NCI-H2029 treated with DMSO at 0.1 percent for 48 hours (cell line): Measurements from ENCODE around the gene PALM3.

ENCODE experiments used
- DNase-seq: peaks from one replicate; lab custom pipeline; 2025; lab: John Stamatoyannopoulos, UW

The PALM3 gene

DNA sequence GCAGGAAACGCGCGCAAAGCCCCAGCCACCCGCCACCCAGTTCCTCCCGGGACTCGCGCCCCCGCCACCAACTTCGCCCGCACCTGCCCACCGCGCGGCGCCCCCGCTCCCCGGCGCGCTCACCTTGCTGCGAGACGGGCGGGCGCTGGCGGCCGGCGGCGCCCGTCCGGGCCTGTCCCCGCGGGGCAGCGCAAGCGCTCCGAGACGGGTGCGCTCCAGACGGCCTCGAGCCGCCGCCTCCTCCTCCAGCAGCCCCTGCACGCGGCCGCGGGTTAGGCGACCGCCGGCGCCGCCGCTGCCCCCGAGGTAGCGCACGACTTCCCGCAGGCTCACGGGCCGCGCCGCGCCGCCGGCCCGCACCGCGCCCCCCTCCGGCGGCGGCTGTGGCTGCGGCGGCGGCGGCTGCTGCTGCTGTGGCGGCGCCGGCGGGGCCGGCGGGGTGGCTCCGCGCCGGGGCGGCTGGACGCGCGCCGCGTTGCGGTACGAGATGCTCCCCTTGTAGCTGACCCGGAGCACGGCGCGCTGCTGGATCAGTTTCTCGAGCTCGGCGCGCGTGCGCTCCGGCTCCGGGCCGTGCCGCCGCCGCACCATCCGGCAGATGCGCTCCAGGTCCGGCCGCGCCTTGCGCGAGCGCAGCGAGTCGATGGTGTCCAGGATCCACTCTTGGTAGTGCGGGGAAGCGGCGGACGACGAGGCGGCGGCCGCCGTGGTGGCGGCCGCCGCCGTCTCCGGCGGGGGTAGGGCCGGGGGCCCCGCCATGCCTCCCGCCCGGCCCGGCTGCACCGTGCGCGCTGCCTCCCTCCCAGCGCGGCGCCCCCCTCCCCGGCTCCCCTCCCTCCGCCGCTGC lies 28.0 kb upstream of the PALM3 start:
- DNase-seq: no peak

DNA sequence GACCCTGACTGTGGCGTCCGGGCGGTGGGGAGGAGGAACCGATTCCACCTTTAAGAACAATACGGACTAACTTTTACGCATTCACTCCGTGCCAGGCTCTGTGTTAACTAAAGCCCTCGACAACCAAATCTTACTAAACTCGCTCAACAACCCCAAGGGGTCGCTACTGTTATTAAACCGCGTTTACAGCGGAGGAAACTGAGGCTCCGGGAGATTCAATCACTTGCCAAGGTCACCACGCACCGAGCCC lies 27.5 kb upstream of the PALM3 start:
- no peak for DNase-seq

DNA sequence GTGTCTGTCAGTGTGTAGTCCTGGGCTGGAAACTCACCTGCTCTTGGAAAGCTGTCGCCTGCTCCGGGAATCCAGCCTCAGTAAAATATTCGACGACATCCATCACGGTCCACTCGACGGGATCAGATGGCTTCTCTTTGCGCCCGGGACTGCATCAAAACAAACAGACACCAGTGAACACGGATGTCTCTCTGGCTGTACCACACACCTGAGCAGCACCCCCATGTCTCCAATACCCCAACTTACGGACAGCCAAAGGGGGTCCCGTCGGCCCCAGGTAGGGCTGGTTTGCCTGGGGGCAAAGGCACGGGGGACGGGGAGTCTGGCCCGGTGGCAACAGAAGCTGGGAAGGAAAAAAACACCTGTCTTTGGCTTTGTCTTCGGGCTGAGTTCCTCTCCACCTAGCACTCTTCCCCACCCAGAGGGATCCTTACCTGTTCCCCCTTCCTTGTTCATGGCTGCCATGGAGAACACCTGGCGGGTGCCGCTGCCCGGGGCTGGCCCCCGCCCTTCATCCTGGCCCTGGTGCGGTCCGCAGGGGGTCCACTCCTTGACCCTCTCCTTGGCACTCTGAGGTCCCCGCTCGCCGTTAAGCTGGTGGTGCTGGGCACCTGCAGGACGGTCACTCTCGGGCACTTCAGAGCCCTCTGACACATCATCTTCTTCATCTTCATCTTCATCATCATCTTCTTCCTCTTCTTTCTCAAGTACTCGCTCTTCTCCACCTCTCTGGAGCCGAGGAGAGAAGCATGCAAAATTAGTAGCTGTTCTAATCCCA lies 26.9 kb upstream of the PALM3 start:
- no peak for DNase-seq

DNA sequence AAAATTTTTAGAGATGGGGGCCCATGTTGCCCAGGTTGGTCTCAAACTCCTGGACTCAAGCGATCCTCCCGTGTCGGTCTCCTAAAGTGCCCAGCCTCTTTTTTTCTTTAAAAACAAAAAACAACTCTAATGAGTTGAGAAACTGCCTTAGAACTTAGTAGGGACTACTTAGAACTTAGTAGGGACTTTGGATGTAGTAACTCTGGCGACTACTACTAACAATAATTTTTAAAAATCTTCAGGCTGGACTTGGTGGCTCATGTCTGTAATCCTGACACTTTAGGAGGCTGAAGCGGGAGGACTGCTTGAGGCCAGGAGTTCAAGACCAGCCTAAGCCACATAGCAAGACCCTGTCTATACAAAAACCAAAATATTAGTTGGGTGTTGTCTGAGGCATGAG lies 24.2 kb upstream of the PALM3 start:
- no peak for DNase-seq

DNA sequence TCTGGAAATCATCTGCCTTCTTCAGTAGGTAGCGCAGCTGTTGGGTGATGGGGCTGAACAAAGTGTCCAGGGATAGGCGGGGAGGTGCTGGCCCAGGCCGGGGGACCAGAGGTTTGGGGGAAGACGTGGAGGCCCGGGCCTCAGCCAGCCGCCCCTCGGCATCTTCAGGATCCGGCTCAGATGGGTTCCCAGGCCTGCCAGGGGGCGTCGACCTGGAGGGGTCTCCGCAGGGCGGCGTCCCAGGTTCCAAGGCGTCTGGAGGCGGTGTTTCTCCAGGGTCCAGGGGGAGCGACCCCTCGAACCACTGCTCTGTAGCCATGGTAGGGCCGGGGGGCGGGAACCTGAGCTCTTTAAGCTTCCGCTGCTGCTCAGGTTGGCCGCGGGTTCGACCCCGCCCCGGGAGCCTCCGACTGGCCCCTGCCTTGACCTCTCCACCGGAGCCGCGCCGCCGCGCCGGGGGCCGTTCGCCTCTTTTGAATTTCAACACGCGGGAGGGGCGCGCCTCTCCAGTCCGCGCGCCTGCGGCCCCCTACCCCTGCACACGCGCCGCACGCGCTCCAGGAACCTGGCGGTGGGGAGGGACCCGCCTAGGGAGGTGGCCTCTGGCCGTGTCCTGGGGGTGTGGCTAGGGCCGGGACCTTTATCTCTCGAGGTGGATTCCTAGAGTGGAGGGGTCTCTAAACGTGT lies 23.6 kb upstream of the PALM3 start, which contains the start of gene C19orf67:
TSS of gene C19orf67 (minus strand) at position 475 of the 687 bp plus-strand sequence. CDS start at position 319, 156 bp downstream.
- no peak for DNase-seq

DNA sequence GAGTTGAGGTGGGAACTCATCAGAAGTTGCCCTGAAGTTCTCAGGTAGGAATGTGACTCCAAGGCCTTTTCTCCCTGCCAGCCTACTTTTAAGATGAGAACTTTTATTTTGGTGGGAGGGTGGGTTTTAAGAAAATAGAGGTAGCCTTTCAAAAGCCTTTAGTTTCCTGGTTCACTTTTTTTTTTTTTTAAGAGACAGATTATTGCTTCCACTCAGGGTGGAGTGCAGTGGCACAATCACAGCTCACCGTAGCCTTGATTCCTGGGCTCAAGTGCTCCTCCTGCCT lies 20.7 kb upstream of the PALM3 start:
- no peak for DNase-seq

DNA sequence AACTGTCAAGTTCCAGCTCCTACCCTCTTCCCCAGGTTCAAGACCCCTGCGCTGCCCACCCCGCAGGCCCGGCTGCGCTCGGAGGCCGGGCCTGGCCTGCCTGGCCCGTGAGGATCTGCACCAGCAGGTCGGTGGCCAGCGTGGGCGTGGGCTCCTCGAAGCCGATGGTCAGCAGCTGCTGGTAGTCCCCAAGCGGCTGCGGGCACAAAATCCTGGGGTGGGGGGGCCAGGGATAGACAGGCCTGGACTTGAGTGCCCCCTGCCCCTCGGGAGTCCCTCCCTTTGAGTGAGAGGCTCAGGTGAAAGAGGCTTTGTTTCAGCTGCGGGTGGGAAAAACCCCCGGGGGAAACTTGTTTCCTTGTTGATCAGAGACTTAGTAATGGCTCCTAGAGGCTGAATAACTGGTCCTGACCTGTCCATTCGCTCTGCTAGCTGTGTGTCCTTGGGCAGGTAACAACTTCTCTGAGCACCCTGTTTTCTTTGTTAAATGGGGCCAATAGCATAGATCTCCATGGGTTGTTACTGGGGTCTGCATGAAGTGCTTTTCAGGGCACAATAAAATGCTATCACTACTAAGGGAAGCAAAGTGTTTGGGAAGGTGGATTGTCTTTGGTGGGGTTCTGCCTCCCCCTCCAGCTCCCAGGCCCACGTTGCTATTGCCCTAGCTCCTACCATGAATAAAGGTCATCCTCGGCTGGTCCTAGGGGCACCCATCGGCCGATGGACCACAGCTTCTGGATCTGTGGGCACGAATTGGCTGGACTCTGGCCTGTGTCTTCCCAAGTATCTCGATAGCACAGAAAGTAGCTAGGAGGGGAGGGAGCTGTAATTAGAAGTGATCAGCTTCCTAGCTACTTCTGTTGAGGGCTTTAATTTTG lies 20.2 kb upstream of the PALM3 start:
- no peak for DNase-seq

DNA sequence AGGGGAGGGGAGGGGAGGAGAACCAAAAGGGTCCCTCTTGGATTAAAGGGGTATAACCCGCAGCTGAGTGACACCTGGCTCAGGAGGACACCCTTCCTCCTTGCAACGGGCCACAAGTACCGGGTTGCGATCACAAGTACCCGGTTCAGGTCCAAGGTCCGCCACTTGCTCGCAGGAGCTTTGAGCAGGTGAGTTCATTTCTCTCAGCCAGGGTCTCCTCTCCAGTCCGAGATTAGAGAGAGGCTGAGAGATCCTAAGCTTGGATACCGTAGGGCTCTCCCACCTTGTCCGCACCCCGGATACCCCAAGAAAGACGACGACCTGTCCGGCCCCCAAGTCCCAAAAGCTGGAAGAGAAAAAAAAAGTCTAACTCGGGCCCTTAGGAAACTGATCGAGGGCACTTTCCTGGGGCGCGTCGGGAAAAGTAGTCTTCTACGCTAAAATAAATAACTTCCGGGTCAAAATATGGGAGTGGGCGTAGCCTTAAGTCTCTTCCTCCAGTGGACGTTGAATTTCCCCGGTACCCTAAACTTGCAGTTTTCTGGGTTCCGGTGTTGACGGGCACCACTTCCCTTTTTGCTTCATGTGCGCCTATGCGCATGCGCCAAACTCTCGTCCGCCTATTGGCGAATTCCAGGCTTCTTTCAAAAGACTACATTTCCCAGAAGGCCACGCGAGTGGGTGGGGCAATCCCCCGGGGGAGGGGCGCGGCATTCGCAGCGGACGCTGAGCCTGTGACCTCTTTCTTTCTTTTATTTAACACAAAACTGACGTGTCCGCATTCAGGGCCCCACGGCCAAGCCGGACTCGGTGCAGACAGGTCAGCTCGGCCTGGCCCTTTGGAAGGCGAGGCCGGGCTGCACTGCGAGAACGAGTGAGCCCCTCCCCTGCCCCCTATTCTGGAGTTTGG lies 19.3 kb upstream of the PALM3 start:
- peak; percentile 97 for DNase-seq

DNA sequence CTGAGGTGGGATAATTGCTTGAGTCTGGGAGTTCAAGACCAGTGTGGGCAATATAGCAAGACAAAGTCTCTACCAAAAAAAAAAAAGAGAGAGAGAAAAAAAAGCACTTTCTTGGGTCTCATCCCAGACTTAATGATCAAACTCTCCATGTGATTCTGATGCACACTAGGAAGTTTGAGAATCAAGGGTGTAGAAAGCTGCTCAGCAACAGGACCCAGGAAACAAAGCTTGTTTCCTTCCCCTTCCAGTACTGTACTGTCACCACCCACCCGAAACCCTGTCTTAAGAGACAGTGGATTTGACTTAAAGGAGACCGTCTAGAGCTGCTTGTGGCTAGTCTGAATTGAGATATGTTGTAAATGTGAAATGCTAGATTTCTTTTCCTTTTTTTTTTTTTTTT lies 16.5 kb upstream of the PALM3 start:
- no peak for DNase-seq

DNA sequence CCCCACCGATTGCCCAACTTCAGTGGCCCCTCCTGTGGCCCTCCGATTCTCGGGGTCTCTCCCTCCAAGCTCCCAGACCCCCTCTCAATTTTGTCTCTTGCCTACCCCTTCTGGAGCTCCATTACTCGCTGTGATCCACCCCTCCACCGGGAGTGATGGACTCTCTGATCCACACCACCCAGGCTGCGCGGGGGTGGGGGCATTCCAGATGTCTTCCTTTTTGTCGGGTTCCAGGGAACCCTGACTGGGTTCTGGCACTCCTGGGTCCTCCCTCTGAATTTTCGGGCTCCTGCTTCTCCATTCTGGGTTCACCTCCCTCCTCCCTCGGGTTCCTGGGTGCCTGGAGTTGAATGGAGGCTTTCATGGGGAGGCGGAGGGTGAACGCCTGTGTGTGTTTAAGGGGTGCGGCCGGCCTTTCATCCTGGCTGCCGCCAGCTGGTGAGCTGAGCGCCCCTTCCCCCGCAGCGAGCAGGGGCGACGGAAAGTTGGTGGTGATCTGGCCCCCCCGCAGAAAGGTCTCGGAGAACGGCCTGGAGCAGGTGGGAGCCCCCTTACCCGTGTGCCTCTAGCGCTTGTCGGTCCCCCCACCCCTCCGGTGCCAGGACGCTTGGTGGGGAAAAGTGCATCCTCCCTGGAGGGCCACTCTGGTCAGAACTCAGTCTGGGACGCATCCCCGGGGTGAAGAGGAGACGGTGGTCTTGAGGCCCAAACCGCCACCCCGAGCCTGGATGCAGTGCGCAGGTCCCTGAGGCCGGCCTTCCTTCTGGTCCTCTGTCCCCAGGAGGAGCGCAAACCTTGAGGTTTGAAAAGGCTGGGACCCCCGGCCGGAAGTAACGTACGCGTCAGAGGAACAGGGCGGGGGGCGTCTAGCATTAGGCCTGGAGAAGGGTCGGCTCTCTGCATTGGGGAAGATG lies 12.3 kb upstream of the PALM3 start:
- no peak for DNase-seq

DNA sequence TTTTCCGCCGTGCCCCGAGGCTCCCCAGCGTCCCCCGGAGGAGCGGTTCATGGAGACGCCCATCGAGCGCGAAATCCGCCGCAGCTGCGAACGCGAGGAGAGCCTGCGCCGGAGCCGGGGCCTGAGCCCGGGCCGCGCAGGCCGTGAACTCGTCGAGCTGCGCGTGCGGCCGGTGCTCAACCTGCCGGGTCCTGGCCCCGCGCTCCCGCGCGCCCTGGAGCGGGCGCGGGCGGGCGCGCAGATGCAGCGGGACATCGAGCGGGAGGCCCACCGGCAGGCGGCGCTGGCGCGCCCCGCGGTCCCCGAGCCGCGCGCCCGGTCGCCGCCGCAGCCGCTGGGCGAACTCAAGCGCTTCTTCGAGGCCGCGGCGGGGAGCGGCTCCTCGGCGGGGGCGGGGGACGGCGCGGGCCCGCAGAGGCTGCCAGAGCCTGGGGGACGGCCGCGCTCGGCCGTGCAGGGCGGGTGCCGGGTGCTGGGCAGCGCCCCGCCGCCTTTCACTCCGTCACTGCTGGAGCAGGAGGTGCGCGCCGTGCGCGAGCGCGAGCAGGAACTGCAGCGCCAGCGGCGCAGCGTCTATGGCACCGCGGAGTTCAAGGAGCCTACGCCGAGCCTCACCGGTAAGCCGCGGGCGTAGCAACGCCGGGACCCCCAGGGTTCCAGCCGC lies 11.5 kb upstream of the PALM3 start:
- no peak for DNase-seq

DNA sequence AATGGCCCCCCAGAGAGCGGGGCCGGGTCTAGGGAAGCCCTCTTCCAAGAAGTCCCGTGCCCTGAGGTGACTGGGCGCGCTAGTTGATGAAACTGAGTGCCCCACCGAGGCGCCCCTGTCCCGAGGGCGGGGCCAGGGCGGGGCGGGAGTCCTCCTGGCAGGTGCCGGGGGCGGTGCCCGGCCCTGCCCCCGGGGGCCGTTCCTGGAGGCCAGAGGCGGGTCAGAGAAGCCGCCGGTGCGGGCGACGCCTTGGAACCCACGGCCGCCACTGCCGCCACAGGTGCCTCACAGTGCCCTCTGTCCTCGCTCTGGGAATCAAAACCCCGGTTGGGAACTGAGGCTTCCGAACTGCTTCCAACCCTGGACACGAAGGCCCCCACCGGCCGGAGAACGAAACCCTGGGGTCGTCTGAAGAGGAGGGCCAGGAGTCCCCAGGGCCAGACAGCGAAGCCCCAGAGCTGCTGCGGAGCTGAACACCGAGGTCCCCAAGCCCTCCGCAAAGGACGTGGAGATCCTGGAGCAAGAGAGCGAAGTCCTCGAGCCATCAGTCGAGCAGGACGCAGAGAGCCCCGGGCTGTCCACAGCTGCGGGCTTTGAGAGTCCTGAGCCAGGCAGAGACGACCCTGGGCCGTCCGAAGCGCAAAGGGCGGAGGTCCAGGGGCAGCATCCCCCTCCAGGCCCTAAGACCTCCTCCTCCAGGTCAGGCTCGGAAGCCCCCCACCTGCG lies 10.8 kb upstream of the PALM3 start, which contains the start of gene MISP3:
TSS of gene MISP3 (plus strand) at position 252 of the 726 bp plus-strand sequence. CDS start 524 bp downstream, outside the sequence.
- no peak for DNase-seq

DNA sequence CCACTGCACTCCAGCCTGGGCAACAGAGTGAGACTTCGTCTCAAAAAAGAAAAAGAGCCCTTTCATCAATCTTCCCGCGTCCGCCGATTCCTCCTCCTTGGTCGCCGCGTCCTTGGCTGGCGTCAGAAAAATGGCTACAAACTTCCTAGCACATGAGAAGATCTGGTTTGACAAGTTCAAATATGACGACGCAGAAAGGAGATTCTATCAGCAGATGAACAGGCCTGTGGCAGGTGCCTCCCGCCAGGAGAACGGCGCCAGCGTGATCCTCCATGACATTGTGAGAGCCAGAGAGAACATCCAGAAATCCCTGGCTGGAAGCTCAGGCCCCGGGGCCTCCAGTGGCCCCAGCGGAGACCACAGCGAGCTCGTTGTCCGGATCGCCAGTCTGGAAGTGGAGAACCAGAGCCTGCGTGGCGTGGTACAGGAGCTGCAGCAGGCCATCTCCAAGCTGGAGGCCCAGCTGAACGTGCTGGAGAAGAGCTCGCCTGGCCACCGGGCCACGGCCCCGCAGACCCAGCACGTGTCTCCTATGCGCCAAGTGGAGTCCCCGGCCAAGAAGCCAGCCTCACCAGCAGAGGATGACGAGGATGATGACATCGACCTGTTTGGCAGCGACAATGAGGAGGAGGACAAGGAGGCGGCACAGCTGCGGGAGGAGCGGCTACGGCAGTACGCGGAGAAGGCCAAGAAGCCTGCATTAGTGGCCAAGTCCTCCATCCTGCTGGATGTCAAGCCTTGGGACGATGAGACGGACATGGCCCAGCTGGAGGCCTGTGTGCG lies 8.6 kb upstream of the PALM3 start:
- no peak for DNase-seq

DNA sequence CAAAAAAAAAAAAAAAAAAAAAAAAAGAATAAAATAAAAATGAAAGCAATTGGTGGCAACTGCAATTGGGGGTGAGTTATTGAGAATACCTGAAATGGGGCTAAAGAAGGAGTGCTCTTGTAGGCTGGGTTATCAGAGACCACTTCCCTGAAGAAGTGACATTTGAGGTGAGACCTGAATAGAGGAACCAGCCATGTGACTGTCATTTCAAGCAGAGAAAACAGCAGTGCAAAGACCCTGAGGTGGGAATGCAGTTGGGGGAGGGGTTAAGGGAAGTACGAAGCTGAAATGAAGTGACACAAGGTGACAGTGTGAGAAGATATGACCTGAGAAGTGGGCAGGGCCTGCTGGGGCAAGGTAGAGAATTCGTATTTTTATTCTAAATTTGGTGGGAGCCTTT lies 4.3 kb upstream of the PALM3 start:
- no peak for DNase-seq

DNA sequence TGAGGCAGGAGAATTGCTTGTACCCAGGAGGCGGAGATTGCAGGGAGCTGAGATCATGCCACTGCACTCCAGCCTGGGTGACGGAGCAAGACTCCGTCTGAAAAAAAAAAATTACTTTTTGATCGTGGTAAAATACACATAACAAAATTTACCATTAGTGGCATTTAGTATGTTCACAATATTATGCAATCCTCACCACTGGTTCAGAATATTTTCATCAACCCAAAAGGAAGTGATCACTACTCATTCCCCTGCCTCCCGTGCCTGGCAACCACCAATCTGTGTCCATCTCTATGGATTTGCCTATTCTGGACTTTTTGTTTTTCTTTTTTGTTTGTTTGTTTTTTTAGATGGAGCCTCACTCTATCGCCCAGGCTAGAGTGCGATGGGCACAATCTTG lies 1.2 kb upstream of the PALM3 start:
- DNase-seq: no peak

DNA sequence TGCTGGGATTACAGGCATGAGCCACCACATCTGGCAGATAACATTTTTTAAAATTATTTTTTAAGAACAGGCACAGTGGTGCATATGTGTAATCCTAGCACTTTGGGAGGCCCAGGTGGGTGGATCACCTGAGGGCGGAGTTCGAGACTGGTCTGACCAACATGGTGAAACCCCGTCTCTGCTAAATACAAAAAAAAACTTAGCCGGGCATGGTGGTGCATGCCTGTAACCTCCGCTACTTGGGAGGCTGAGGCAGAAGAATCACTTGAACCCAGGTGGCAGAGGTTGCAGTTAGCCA lies 631 bp upstream of the PALM3 start:
- DNase-seq: no peak

DNA sequence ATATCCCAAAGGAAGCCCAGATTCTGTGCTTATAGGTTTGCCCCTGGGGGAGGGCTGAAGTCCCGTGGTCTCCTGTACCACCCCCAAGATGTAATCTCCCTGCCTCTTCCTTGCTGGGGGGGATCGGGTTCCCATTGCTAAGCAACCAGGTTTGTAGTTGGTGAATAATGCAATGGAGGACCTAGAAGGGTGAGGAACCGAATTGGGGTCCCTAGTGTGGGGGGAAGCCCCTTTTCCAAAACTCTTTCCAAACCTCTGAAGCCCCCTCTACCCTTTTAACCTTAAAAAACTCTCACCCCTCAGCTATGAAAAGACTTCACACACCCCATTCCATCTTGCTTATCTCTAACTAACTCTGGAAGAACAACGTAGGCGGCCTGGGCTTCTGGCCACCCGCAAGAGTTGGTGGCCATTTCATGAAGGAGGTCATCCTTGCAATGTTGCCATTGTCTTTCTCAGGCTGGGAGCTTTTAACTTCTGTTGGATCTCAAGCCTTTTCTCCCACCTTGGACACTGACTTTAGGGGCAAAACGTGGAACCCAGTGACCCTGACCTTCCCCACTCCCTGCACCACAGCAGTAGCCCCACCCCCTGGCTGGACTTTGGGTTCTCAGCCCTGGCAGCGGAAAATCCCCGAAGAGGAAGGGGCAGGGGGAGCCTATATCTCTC lies 661 bp downstream of the PALM3 start:
- DNase-seq: no peak
